Transverse colon (tissue), 3 donors: ENCODE results near the gene CRTC3.

Experiments
- POLR2A ChIP-seq: fragments of 450-650 bp; IDR thresholded peaks from one replicate; pipeline ENCODE4 v1.6.1; 2016; ENCODE audit warnings: antibody characterized with exemption, mild to moderate bottlenecking, moderate library complexity
- TF ChIP-seq, protein P1 (sequence below), 5 experiments: fragments of 200-600 bp in 3 of 5; fragments of 450-650 bp in 2 of 5; sonication (generic) in 3 of 5; IDR thresholded peaks; 1 replicate in 2 of 5; 2 replicates in 3 of 5; pipeline ENCODE4 v1.5.1; 2016 to 2017; ENCODE audit warnings: antibody characterized with exemption in 5 of 5, inconsistent platforms in 3 of 5, mild to moderate bottlenecking in 2 of 5, moderate library complexity in 1 of 5

DNA sequence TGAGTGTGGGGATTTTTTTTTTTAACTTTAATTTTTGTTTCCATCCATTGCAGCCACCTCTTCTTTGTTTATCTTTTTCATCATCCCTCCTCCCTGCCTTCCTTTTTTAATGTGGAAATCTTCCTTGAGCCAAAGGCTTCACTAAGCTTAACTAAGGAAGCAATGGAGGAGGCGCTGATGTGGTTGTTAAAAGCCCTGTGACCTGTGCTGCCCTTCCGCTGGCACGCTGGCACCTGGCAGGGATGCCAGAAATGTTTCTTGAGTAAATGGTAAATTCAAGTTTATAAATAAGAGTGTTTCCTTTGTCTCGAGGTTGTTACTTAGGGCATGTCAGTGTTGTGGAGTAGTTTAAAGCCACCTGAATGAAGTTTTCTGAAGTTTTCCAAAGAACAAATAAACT lies 69.4 kb downstream of the CRTC3 start:
- TF ChIP-seq, protein P1, sequence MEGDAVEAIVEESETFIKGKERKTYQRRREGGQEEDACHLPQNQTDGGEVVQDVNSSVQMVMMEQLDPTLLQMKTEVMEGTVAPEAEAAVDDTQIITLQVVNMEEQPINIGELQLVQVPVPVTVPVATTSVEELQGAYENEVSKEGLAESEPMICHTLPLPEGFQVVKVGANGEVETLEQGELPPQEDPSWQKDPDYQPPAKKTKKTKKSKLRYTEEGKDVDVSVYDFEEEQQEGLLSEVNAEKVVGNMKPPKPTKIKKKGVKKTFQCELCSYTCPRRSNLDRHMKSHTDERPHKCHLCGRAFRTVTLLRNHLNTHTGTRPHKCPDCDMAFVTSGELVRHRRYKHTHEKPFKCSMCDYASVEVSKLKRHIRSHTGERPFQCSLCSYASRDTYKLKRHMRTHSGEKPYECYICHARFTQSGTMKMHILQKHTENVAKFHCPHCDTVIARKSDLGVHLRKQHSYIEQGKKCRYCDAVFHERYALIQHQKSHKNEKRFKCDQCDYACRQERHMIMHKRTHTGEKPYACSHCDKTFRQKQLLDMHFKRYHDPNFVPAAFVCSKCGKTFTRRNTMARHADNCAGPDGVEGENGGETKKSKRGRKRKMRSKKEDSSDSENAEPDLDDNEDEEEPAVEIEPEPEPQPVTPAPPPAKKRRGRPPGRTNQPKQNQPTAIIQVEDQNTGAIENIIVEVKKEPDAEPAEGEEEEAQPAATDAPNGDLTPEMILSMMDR (IDR thresholded peaks at IDR 0.05) = no peak
- TF ChIP-seq POLR2A = no peak
